ENCODE results near the gene HERC2. TPM values are rescaled to one million over a fixed set of nuclear protein-coding genes. Genes with fewer than 3 reads are reported as not detected.

HERC2 gene
- total RNA-seq, 3 donors from 2014 or later (not counting 1 experiment from before 2014, with no cell fraction given) = 54.2 to 64.0 (median 63.9) TPM

GRCh38 chr15:28273468-28273867 is 48.5 kb downstream of the HERC2 start:
- H3K27ac ChIP-seq (ENCODE audit: low read length) = no peak overlapping the region
- no peaks in the 10 kb centered on the region for H3K27me3 ChIP-seq (ENCODE audit: control insufficient read depth, insufficient read depth, low read length)
- no peaks in the 10 kb centered on the region for H3K4me1 ChIP-seq (ENCODE audit: control insufficient read depth, insufficient read depth, low read length)
- Mint-ChIP-seq H3K9me3 (no peaks in the 10 kb centered on the region), H3K4me3 (no peak overlapping the region), H3K27ac (no peak overlapping the region), H3K36me3 (peaks cover 16% of the 10 kb centered on the region), H3K4me1 (no peaks in the 10 kb centered on the region), H3K27me3 (ENCODE audit: low read depth in 2 of 2) (no peaks in the 10 kb centered on the region)
- peaks cover 18% of the 10 kb centered on the region for H3K36me3 ChIP-seq (ENCODE audit: control insufficient read depth, insufficient read depth, low read length)
- DNase-seq (no peak), ATAC-seq (no peak)
- 94% methylated on average over 5 of the region's 5 CpGs for WGBS (ENCODE audit: insufficient coverage)
- H3K9me3 ChIP-seq (ENCODE audit: control insufficient read depth, insufficient read depth, low read length) = no peaks in the 10 kb centered on the region
- no peak overlapping the region for H3K4me3 ChIP-seq (ENCODE audit: low read length)
- intact Hi-C loops (cut with micrococcal nuclease) = no loop called here
- no peak for TF ChIP-seq CTCF (IDR thresholded peaks at IDR 0.05)

- H3K4me3 Mint-ChIP-seq = no peak overlapping the region
- no peaks in the 10 kb centered on the region for H3K27me3 Mint-ChIP-seq (ENCODE audit: low read depth in 2 of 2)
- intact Hi-C loops (cut with micrococcal nuclease) = no loop called here
- Histone ChIP-seq H3K36me3 (ENCODE audit: control insufficient read depth, insufficient read depth, low read length) (peaks cover 27% of the 10 kb centered on the region), H3K27me3 (ENCODE audit: control insufficient read depth, insufficient read depth, low read length) (no peaks in the 10 kb centered on the region), H3K9me3 (ENCODE audit: control insufficient read depth, insufficient read depth, low read length) (no peaks in the 10 kb centered on the region), H3K27ac (ENCODE audit: low read length) (no peak overlapping the region), H3K4me3 (ENCODE audit: low read length) (no peak overlapping the region), H3K4me1 (ENCODE audit: control insufficient read depth, insufficient read depth, low read length) (no peaks in the 10 kb centered on the region)
- no peaks in the 10 kb centered on the region for H3K4me1 Mint-ChIP-seq
- H3K27ac Mint-ChIP-seq = no peak overlapping the region
- ATAC-seq (no peak), DNase-seq (no peak)
- peaks cover 22% of the 10 kb centered on the region for H3K36me3 Mint-ChIP-seq
- no peak for TF ChIP-seq CTCF (IDR thresholded peaks at IDR 0.05)
- WGBS (ENCODE audit: insufficient coverage) = 91% methylated on average over 8 of the region's 8 CpGs
- no peaks in the 10 kb centered on the region for H3K9me3 Mint-ChIP-seq
Measured at GRCh38 chr15:28272587-28272986, 49.4 kb downstream of the HERC2 start.

- H3K36me3 Mint-ChIP-seq = peaks cover 25% of the 10 kb centered on the region
- H3K27ac ChIP-seq (ENCODE audit: low read length) = no peak overlapping the region
- H3K4me1 Mint-ChIP-seq = no peaks in the 10 kb centered on the region
- WGBS (ENCODE audit: insufficient coverage) = over 99% methylated on average over 15 of the region's 15 CpGs
- H3K36me3 ChIP-seq (ENCODE audit: control insufficient read depth, insufficient read depth, low read length) = peaks cover 29% of the 10 kb centered on the region
- no peak overlapping the region for H3K27ac Mint-ChIP-seq
- no peaks in the 10 kb centered on the region for H3K27me3 Mint-ChIP-seq (ENCODE audit: low read depth in 2 of 2)
- intact Hi-C loops (cut with micrococcal nuclease) = no loop called here
- H3K9me3 ChIP-seq (ENCODE audit: control insufficient read depth, insufficient read depth, low read length) = no peaks in the 10 kb centered on the region
- H3K9me3 Mint-ChIP-seq = no peaks in the 10 kb centered on the region
- H3K4me3 Mint-ChIP-seq = no peak overlapping the region
- no peak for TF ChIP-seq CTCF (IDR thresholded peaks at IDR 0.05)
- DNase-seq = no peak
- no peaks in the 10 kb centered on the region for H3K4me1 ChIP-seq (ENCODE audit: control insufficient read depth, insufficient read depth, low read length)
- no peak overlapping the region for H3K4me3 ChIP-seq (ENCODE audit: low read length)
- no peaks in the 10 kb centered on the region for H3K27me3 ChIP-seq (ENCODE audit: control insufficient read depth, insufficient read depth, low read length)
- ATAC-seq = no peak
Measured at GRCh38 chr15:28271697-28272260, 50.2 kb downstream of the HERC2 start.

- Mint-ChIP-seq H3K36me3 (peaks cover 25% of the 10 kb centered on the region), H3K4me1 (no peaks in the 10 kb centered on the region), H3K27ac (no peak overlapping the region), H3K4me3 (no peak overlapping the region), H3K27me3 (ENCODE audit: low read depth in 2 of 2) (no peaks in the 10 kb centered on the region), H3K9me3 (no peaks in the 10 kb centered on the region)
- H3K27me3 ChIP-seq (ENCODE audit: control insufficient read depth, insufficient read depth, low read length) = no peaks in the 10 kb centered on the region
- no peak overlapping the region for H3K4me3 ChIP-seq (ENCODE audit: low read length)
- 97% methylated on average over 8 of the region's 8 CpGs for WGBS (ENCODE audit: insufficient coverage)
- no peak for DNase-seq
- intact Hi-C loops (cut with micrococcal nuclease) = no loop called here
- H3K36me3 ChIP-seq (ENCODE audit: control insufficient read depth, insufficient read depth, low read length) = peaks cover 47% of the 10 kb centered on the region
- H3K9me3 ChIP-seq (ENCODE audit: control insufficient read depth, insufficient read depth, low read length) = no peaks in the 10 kb centered on the region
- no peak for TF ChIP-seq CTCF (IDR thresholded peaks at IDR 0.05)
- H3K27ac ChIP-seq (ENCODE audit: low read length) = no peak overlapping the region
- ATAC-seq = peak in 1 of 3 donors; percentile 14
- H3K4me1 ChIP-seq (ENCODE audit: control insufficient read depth, insufficient read depth, low read length) = no peaks in the 10 kb centered on the region
Measured at GRCh38 chr15:28269097-28269496, 52.9 kb downstream of the HERC2 start.
